ENCODE measurements around the gene FIGLA.

FIGLA gene

DNA sequence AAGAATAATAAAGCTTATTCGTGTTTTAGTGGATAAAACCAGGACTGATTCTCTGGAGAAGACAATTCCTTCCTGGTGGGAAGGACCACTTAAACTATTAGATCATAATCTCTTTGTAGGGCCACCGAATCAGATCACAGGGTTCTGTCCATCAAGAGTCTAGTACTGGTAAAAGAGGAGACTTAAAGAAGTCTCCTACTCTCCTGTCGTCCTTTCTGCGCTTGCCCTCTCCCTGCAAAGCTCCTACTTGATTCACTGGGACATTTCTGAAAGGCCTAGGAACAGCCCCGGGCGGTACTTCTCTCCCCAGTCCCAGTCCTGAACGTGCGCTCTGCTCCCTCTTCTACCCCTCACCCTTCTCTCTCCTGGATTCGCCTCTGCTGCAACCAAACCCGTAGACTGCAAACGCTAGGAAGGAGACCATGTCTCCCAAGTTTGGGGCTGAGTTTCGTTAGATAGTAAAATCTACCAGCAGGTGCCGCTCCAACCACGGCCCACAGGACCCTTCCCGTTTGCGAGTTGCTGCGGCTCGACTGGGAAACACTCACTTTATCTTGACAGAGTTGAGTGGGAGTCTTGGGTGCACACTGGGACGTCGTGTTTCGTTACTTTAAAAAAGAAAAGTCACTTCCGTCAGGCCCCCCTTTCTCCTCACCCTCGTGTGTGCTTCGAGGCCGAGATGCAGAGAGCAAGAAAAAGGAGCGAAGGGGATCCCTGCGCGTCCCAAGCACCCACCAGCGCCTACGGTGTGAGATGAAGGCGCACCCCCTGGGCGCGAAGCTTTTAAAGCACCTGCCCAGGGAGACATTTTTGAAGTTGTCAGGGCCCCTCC, 923 bp downstream of the FIGLA start:
- Histone ChIP-seq H2AFZ (peak overlapping the region; percentile 54), H3K9ac (no peak overlapping the region), H3K27me3 (ENCODE audit: control insufficient read depth, insufficient read depth, low read length) (no peaks in the 10 kb centered on the region)

DNA sequence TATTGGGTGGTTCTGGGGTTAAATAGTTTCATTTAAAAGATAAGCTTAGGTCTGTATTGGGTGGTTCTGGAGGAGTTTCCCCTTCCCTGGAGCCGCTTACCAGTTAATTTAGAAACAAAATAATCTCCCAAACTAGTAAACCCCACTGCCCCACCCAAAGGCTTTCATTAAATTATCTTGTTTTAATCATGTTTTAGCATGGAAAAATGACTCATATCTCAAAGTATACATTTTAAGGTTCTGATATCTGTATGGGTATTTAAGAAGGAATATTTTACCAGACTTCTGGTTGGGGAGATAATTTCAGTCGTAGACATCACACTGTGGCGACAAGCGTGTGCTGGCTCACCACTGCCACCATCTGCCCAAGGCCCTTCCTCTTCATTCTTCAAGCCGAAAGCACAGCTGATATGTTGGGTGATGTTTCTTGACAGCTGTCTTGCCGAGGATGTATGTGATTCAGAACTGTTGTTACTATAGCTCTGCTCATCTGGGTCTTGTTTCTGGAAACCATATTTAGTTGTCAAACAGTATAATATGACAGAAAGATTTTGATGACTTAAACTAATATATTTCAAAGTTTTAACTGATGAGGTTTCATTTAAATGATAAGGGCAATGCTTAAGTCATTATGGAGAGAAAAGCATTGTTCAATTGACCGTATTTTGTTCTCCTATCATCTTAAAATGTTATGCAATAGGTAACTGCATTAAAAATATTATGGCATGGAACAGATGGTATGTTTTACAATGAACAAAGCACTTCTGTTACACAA, 5.1 kb downstream of the FIGLA start:
- no peak overlapping the region for H3K27ac ChIP-seq
- H3K4me3 ChIP-seq (ENCODE audit: low read depth, low read length), result no peak overlapping the region
- no peaks in the 10 kb centered on the region for H3K36me3 ChIP-seq (ENCODE audit: control insufficient read depth, insufficient read depth, low read length)
- H3K79me2 ChIP-seq, result no peaks in the 10 kb centered on the region
- no peak overlapping the region for H2AFZ ChIP-seq
- TF ChIP-seq, protein P1, sequence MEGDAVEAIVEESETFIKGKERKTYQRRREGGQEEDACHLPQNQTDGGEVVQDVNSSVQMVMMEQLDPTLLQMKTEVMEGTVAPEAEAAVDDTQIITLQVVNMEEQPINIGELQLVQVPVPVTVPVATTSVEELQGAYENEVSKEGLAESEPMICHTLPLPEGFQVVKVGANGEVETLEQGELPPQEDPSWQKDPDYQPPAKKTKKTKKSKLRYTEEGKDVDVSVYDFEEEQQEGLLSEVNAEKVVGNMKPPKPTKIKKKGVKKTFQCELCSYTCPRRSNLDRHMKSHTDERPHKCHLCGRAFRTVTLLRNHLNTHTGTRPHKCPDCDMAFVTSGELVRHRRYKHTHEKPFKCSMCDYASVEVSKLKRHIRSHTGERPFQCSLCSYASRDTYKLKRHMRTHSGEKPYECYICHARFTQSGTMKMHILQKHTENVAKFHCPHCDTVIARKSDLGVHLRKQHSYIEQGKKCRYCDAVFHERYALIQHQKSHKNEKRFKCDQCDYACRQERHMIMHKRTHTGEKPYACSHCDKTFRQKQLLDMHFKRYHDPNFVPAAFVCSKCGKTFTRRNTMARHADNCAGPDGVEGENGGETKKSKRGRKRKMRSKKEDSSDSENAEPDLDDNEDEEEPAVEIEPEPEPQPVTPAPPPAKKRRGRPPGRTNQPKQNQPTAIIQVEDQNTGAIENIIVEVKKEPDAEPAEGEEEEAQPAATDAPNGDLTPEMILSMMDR (IDR thresholded peaks at IDR 0.05), result peak; percentile 61
- H3K9me3 ChIP-seq (ENCODE audit: control insufficient read depth, low read length), result no peaks in the 10 kb centered on the region
- no peaks in the 10 kb centered on the region for H3K27me3 ChIP-seq (ENCODE audit: control insufficient read depth, insufficient read depth, low read length)
- H3K4me2 ChIP-seq (ENCODE audit: low read length), result no peak overlapping the region
- H3K9ac ChIP-seq, result no peak overlapping the region
- H3K4me1 ChIP-seq, result no peaks in the 10 kb centered on the region

More for the DNA sequence above, 923 bp downstream of the FIGLA start:
- H3K4me3 ChIP-seq (ENCODE audit: low read depth, low read length), result peak overlapping the region; percentile 33
- peak overlapping the region; percentile 58 for H3K4me2 ChIP-seq (ENCODE audit: low read length)
- TF ChIP-seq, protein P1 (IDR thresholded peaks at IDR 0.05), result peak; percentile 53
- H3K27ac ChIP-seq, result no peak overlapping the region
- H3K4me1 ChIP-seq, result no peaks in the 10 kb centered on the region
- H3K9me3 ChIP-seq (ENCODE audit: control insufficient read depth, low read length), result no peaks in the 10 kb centered on the region
- no peaks in the 10 kb centered on the region for H3K36me3 ChIP-seq (ENCODE audit: control insufficient read depth, insufficient read depth, low read length)
- H3K79me2 ChIP-seq, result no peaks in the 10 kb centered on the region

DNA sequence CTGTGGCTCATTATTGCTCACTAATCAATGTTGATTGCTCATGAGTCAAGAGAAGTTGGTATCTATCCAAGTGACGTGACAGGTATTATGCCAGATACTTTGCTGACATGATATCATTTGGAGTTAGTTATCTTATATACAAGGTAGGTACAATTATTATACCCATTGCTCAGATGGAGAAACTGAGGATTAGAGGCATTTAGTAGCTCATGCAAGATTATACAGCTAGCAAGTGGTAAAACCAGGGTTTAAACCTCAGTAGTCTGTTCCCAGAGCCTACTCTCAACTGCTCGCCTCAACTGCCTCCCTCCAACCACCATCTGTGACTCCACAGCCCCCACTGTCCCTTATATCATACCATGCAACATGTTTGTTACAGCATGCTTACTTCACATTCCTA, 6.1 kb downstream of the FIGLA start:
- Histone ChIP-seq H2AFZ (no peak overlapping the region), H3K79me2 (no peaks in the 10 kb centered on the region), H3K9me3 (ENCODE audit: control insufficient read depth, low read length) (no peaks in the 10 kb centered on the region), H3K9ac (no peak overlapping the region), H3K4me1 (no peaks in the 10 kb centered on the region), H3K27me3 (ENCODE audit: control insufficient read depth, insufficient read depth, low read length) (no peaks in the 10 kb centered on the region), H3K4me3 (ENCODE audit: low read depth, low read length) (no peak overlapping the region), H3K27ac (no peak overlapping the region), H3K36me3 (ENCODE audit: control insufficient read depth, insufficient read depth, low read length) (no peaks in the 10 kb centered on the region), H3K4me2 (ENCODE audit: low read length) (no peak overlapping the region)
- TF ChIP-seq, protein P1 (IDR thresholded peaks at IDR 0.05), result no peak

DNA sequence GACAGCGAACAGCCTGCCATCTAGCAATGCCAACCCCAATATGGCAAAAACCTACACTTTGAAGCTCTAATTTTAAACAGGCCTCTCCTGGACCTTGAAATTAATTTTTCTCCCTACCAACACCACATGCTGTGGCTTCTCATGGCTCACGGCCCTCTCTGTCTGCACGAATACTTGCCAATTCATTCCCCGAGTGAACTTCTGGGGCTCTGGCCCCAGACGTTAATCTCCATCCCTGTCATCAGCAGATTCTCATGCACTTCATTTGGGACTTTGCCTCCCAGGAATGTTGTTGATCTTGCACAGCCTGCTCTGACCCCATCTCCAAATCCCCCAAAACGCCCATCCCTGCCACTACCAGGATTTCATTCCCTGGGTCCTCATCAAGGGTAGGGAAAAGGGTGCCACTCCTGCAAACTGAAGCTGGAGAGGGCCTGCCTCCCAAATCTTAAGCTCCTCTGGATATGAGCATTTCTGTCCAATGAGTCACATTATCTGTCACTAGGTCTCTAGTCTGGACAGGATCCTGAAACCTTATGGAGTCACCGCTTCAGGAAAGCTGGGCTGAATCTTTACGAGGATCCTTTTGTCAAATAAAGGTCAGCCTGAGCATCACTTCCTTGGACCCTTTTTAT, 10.4 kb downstream of the FIGLA start:
- no peaks in the 10 kb centered on the region for H3K27me3 ChIP-seq (ENCODE audit: control insufficient read depth, insufficient read depth, low read length)
- H3K27ac ChIP-seq, result no peak overlapping the region
- H3K9me3 ChIP-seq (ENCODE audit: control insufficient read depth, low read length), result no peaks in the 10 kb centered on the region
- no peak overlapping the region for H3K4me2 ChIP-seq (ENCODE audit: low read length)
- H3K79me2 ChIP-seq, result no peaks in the 10 kb centered on the region
- no peak overlapping the region for H3K9ac ChIP-seq
- TF ChIP-seq, protein P1 (IDR thresholded peaks at IDR 0.05), result no peak
- H3K36me3 ChIP-seq (ENCODE audit: control insufficient read depth, insufficient read depth, low read length), result no peaks in the 10 kb centered on the region
- no peak overlapping the region for H2AFZ ChIP-seq
- no peaks in the 10 kb centered on the region for H3K4me1 ChIP-seq
- no peak overlapping the region for H3K4me3 ChIP-seq (ENCODE audit: low read depth, low read length)

Data from parathyroid adenoma (tissue), 2 donors.